ENCODE measurements around the gene KCNG1. TPM values are rescaled to one million over a fixed set of nuclear protein-coding genes. Genes with fewer than 3 reads are reported as not detected.

KCNG1 gene
- total and polyA plus RNA-seq, 2 experiments from 2014 or later, result 8.1 to 26.3 TPM

DNA sequence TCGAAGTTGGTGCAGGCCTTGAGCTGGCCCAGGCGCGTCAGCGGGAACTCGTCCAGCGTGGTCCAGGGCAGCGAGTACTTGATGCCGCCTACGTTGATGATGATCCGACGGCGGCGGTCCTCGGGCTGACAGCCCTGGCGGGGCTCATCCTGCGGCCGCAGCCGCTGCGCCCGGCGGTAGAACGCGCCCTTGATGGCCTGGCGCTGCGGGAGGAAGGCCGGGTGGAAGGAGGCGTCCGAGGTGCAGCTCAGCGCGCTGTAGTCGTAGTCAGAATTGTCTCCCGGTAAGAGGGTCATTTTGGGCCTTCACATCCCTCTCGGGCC, 12.9 kb downstream of the KCNG1 start (continued):
- TF ChIP-seq, protein P1, sequence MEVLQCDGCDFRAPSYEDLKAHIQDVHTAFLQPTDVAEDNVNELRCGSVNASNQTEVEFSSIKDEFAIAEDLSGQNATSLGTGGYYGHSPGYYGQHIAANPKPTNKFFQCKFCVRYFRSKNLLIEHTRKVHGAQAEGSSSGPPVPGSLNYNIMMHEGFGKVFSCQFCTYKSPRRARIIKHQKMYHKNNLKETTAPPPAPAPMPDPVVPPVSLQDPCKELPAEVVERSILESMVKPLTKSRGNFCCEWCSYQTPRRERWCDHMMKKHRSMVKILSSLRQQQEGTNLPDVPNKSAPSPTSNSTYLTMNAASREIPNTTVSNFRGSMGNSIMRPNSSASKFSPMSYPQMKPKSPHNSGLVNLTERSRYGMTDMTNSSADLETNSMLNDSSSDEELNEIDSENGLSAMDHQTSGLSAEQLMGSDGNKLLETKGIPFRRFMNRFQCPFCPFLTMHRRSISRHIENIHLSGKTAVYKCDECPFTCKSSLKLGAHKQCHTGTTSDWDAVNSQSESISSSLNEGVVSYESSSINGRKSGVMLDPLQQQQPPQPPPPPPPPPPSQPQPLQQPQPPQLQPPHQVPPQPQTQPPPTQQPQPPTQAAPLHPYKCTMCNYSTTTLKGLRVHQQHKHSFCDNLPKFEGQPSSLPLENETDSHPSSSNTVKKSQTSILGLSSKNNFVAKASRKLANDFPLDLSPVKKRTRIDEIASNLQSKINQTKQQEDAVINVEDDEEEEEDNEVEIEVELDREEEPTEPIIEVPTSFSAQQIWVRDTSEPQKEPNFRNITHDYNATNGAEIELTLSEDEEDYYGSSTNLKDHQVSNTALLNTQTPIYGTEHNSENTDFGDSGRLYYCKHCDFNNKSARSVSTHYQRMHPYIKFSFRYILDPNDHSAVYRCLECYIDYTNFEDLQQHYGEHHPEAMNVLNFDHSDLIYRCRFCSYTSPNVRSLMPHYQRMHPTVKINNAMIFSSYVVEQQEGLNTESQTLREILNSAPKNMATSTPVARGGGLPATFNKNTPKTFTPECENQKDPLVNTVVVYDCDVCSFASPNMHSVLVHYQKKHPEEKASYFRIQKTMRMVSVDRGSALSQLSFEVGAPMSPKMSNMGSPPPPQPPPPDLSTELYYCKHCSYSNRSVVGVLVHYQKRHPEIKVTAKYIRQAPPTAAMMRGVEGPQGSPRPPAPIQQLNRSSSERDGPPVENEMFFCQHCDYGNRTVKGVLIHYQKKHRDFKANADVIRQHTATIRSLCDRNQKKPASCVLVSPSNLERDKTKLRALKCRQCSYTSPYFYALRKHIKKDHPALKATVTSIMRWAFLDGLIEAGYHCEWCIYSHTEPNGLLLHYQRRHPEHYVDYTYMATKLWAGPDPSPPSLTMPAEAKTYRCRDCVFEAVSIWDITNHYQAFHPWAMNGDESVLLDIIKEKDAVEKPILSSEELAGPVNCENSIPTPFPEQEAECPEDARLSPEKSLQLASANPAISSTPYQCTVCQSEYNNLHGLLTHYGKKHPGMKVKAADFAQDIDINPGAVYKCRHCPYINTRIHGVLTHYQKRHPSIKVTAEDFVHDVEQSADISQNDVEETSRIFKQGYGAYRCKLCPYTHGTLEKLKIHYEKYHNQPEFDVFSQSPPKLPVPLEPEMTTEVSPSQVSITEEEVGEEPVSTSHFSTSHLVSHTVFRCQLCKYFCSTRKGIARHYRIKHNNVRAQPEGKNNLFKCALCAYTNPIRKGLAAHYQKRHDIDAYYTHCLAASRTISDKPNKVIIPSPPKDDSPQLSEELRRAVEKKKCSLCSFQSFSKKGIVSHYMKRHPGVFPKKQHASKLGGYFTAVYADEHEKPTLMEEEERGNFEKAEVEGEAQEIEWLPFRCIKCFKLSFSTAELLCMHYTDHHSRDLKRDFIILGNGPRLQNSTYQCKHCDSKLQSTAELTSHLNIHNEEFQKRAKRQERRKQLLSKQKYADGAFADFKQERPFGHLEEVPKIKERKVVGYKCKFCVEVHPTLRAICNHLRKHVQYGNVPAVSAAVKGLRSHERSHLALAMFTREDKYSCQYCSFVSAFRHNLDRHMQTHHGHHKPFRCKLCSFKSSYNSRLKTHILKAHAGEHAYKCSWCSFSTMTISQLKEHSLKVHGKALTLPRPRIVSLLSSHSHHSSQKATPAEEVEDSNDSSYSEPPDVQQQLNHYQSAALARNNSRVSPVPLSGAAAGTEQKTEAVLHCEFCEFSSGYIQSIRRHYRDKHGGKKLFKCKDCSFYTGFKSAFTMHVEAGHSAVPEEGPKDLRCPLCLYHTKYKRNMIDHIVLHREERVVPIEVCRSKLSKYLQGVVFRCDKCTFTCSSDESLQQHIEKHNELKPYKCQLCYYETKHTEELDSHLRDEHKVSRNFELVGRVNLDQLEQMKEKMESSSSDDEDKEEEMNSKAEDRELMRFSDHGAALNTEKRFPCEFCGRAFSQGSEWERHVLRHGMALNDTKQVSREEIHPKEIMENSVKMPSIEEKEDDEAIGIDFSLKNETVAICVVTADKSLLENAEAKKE (CRISPR knock-in tag; IDR thresholded peaks at IDR 0.05), result no peak

DNA sequence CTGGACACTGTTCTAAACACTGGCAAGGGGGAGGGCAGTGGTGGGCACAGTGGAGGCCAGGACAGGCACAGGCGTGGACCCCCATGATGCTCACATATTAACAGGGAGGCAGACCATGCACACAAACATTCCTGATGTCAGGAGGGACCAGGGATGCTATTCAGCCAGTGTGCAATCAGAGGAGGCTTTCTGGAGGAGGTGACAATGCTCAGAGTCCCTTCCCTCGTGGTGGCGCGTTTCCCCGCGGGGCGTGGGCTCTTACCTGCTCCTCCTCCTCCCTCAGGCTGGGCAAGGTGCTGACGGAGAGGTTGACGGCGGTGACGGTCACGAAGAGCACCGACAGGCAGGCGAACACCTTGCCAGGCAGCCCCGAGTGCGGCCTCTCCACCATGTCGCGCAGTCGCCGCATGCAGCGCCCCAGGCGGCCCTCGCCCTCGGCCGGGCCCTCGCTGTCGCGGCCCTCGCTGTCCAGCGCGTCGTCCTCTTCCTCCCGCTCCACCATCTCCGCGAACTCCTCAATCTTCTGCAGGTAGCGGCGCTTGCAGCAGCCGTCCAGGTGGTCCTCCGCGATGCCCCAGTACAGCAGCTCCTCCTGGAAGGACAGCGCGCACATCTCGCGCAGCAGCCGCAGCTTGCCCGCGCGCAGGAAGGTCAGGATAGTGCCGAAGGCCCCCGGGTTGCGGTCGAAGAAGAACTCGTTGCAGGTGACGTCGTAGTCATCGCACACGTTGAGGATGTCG, 13.4 kb downstream of the KCNG1 start:
- no peak overlapping the region for H3K4me3 ChIP-seq
- H3K4me1 Mint-ChIP-seq, result peaks cover 14% of the 10 kb centered on the region
- no peak overlapping the region for H3K4me2 ChIP-seq
- no peaks in the 10 kb centered on the region for H3K27me3 ChIP-seq (ENCODE audit: insufficient read depth)
- H3K9me2 ChIP-seq (ENCODE audit: insufficient read depth), result no peaks in the 10 kb centered on the region
- H3K36me3 ChIP-seq (ENCODE audit: insufficient read depth), result no peaks in the 10 kb centered on the region
- no peak overlapping the region for H2AFZ ChIP-seq
- H3K27ac ChIP-seq (ENCODE audit: low read depth), result no peak overlapping the region
- no peak overlapping the region; the same call in 1 of the 2 replicates for H3K27ac Mint-ChIP-seq
- peaks cover 6% of the 10 kb centered on the region for H3K27me3 Mint-ChIP-seq (ENCODE audit: insufficient read depth, low read depth, poor library complexity)
- H4K20me1 ChIP-seq (replicated peaks; ENCODE audit: insufficient read depth), result no peaks in the 10 kb centered on the region; the same call in 1 of the 2 replicates
- no peak overlapping the region for H3K4me3 Mint-ChIP-seq
- peaks cover 11% of the 10 kb centered on the region; the same call in 2 of the 3 replicates for H3K36me3 Mint-ChIP-seq (ENCODE audit: low read depth)
- ATAC-seq (no peak), DNase-seq (ENCODE audit: low spot score) (no peak)
- H3F3A ChIP-seq (replicated peaks; ENCODE audit: low read depth), result no peaks in the 10 kb centered on the region
- no peaks in the 10 kb centered on the region for H3K9me3 Mint-ChIP-seq
- H3K4me1 ChIP-seq (ENCODE audit: insufficient read depth), result peaks cover 13% of the 10 kb centered on the region
- no peak for TF ChIP-seq JUNB (IDR thresholded peaks at IDR 0.05; ENCODE audit: unreplicated experiment)
- TF ChIP-seq EZH2phosphoT487 (IDR thresholded peaks at IDR 0.05; ENCODE audit: unreplicated experiment), result no peak
- TF ChIP-seq ETS1 (IDR thresholded peaks at IDR 0.05), result no peak
- no peak for TF ChIP-seq CREB1 (CRISPR knock-in tag; IDR thresholded peaks at IDR 0.05; ENCODE audit: low read depth)
- TF ChIP-seq NANOG (IDR thresholded peaks at IDR 0.05; ENCODE audit: borderline replicate concordance), result no peak
- TF ChIP-seq POLR2AphosphoS5 (IDR thresholded peaks at IDR 0.05; ENCODE audit: low read depth), result no peak
- H3K79me2 ChIP-seq (replicated peaks; ENCODE audit: insufficient read depth), result no peaks in the 10 kb centered on the region
